Omental fat pad (tissue), 4 donors: ENCODE data around the gene FOXA3. TPM values are rescaled to one million over a fixed set of nuclear protein-coding genes. Genes with fewer than 3 reads are reported as not detected.

Experiments used
- ATAC-seq: fragments of 150-250 bp; one replicate; pipeline ENCODE4 v1.9.1; 2016; ENCODE audit warnings: mild to moderate bottlenecking, moderate library complexity; ENCODE audit not compliant: low FRiP score
- DNase-seq: peaks from one replicate; pipeline ENCODE4 v3.0.0-alpha.2; 2019; ENCODE audit warnings: low spot score
- CTCF ChIP-seq, 3 donors: fragments of 450-650 bp; IDR thresholded peaks; one replicate each; pipeline ENCODE4 v1.5.1; 2016 to 2017; ENCODE audit warnings: antibody characterized with exemption in 3 of 3, mild to moderate bottlenecking in 3 of 3, moderate library complexity in 2 of 3
- total RNA-seq, 4 donors: library from RNA; depleted of rRNA; stranded (reverse); fragments of >200 nt; gene quantifications; one replicate each; pipeline ENCODE4 v1.1.0, GENCODE V29; 2016

Gene FOXA3
- total RNA-seq, 4 donors from 2014 or later, result 0.38 to 0.79 TPM; not detected in 2

DNA sequence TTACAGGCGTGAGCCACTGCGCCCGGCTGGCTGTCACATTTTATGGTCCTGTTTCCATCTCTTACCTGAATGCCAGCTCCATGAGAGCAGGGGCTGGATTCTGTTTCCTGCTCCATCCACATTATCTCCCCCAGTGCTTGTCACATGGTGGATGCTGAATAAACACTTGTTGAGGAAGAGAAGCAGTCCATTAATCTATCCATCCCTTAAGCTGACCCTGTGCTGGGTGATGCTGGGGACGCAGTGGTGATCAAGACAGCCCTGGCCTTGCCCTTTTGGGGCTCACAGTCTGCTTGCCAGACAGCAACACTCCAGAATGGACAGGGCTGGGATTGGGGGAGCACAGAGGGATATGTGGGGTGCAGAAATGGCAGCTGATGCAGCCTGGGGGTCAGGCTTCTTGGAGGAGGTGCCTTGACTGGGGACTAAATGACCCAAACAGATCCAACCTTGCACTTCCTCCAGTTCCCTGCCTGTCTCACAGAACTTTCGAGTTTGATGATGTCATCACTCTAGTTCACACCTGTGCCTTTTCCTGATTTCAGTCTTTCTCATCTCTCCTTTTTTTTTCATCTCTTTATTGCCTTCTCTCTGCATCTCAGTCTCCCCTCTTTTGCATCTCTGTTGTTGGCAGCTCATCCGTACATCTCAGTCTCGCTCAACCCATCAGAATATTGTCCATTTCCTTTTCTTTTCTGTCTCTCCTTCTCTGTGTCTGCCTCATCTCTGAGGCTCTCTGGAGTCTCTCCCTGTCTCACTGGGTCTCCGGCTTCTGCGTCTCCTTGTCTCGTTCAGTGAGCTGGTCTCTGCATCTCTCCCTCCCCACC lies 17.2 kb downstream of the FOXA3 start:
- ATAC-seq, result no peak
- no peak for DNase-seq
- TF ChIP-seq CTCF (IDR thresholded peaks at IDR 0.05), result no peak

DNA sequence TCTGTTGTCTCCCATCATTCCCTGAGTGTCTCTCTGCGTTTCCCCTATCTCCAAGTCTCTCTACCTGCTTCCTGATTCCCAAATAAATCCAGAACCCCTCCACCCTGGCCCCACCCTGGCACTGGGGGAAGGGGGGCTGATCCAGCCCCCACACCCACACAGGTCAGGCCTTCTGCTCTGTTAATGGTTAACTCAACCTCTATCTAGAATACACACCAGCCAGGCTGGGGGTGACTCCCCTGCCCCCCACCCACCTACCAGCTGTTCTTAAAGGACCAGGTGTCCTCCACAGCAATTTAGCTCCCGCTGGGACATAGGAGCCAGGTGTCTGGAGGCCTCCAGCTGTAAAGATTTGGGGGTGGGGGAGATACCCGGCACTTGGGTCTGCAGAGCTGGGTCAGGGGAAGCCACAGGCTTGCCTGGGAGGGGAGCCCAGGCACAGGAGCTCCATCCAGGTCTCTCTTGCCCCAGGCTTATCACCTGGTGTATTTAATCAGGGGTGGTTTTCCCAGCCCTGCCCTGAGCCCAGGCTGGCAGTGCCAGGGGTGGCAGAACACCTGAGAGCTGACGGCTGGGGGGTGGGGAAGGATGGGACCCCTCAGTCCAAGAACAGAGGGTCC lies 17.9 kb downstream of the FOXA3 start:
- TF ChIP-seq CTCF (IDR thresholded peaks at IDR 0.05), result no peak
- no peak for ATAC-seq
- DNase-seq, result no peak

- DNase-seq (peak; percentile 69), ATAC-seq (peak; percentile 40)
Measured at GRCh38 chr19:45882652-45883585, 18.8 kb downstream of the FOXA3 start.

GRCh38 chr19:45883586-45883880 lies 19.4 kb downstream of the FOXA3 start:
- no peak for DNase-seq
- no peak for ATAC-seq
- TF ChIP-seq CTCF (IDR thresholded peaks at IDR 0.05), result no peak

More at GRCh38 chr19:45882652-45883585, 18.8 kb downstream of the FOXA3 start:
- peak in 1 of 3 donors; percentile 80 for TF ChIP-seq CTCF (IDR thresholded peaks at IDR 0.05)

DNA sequence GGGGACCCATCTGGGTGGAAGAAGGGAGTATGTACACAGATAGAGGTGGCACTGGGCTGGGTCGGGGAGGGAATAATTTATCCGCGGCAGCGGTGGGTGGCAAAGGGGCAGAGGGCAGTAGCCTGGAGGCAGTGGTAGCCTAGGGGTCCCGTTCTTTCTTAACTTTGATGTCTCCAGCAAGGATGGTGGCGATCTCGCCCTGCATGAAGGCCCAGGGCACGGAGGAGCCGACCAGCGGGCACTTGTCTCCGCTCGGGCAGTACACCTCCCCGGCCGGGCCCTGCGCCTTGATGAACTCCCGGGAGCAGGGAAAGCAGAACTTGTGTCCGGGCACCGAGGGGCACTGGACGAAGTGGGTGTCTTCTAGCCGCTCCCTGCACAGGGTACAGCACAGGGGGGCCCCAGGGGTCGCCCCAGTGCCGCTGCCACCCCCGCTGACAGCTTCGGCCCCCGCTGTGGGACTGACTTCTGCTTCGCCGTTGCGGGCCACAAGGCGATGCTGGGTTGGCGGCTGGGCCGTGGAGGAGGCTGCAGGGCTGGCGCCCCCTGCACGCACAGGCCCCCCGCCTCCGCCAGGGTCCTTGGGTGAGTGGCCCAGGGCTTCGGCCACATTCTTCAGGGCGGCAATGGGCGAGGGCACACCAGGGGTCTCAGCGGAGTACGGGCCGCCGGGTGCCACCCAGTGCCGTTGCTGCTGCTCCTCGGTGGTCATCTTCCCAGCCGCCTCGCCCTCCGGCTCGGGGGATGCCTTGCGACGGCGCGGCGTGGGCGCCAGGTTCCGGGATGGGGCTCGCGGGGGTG lies 20.0 kb downstream of the FOXA3 start:
- TF ChIP-seq CTCF (IDR thresholded peaks at IDR 0.05), result no peak
- ATAC-seq, result no peak
- DNase-seq, result no peak
